Suppressor macrophage (primary cell): ENCODE data around the gene ZNF579.
"Not testable (repeated sequence)": the region's sequence is repeated elsewhere in the genome, so short reads cannot be mapped to it uniquely, and the experiment has no call there.

ENCODE experiments used
- DNase-seq, 4 experiments: peaks; one replicate each; pipeline ENCODE4 v3.0.0-alpha.2; 2020 to 2022

The ZNF579 gene

GRCh38 chr19:55592391-55593090 is 11.9 kb upstream of the ZNF579 start:
- DNase-seq = no peak

- DNase-seq = no peak
These were observed 10.9 kb upstream of the ZNF579 start for GRCh38 chr19:55591555-55591954.

- DNase-seq = no peak
These were observed 10.0 kb upstream of the ZNF579 start for GRCh38 chr19:55590617-55591016.

- DNase-seq = no peak
These were observed 9.5 kb upstream of the ZNF579 start for GRCh38 chr19:55590109-55590508.

- DNase-seq = no peak
These were observed 8.1 kb upstream of the ZNF579 start for GRCh38 chr19:55588738-55589137.

- DNase-seq = peak; percentile 90 to 95 (median 92)
These were observed 6.5 kb upstream of the ZNF579 start for GRCh38 chr19:55586976-55587668.

- no peak for DNase-seq
These were observed 5.2 kb upstream of the ZNF579 start for GRCh38 chr19:55585658-55586339.

GRCh38 chr19:55584871-55585270 is 4.2 kb upstream of the ZNF579 start:
- DNase-seq = no peak

GRCh38 chr19:55583897-55584296 is 3.2 kb upstream of the ZNF579 start:
- not testable (repeated sequence) for DNase-seq

GRCh38 chr19:55582284-55582683 is 1.6 kb upstream of the ZNF579 start:
- not testable (repeated sequence) for DNase-seq

GRCh38 chr19:55581823-55582223 is 1.2 kb upstream of the ZNF579 start:
- no peak for DNase-seq

GRCh38 chr19:55581145-55581822 is 636 bp upstream of the ZNF579 start:
- peak in 1 of 4 experiments; percentile 27 for DNase-seq

- DNase-seq = peak; percentile 8 to 41 (median 22)
These were observed 654 bp downstream of the ZNF579 start for GRCh38 chr19:55579766-55580621.

GRCh38 chr19:55578761-55579747 is 1.6 kb downstream of the ZNF579 start:
- no peak for DNase-seq

GRCh38 chr19:55578031-55578760 is 2.5 kb downstream of the ZNF579 start:
- no peak for DNase-seq

GRCh38 chr19:55576746-55577145 is 3.9 kb downstream of the ZNF579 start:
- DNase-seq = no peak

- not testable (repeated sequence) for DNase-seq
These were observed 6.7 kb downstream of the ZNF579 start for GRCh38 chr19:55573929-55574328.

GRCh38 chr19:55569477-55569876 is 11.2 kb downstream of the ZNF579 start:
- not testable (repeated sequence) for DNase-seq

GRCh38 chr19:55567708-55568328 is 12.8 kb downstream of the ZNF579 start:
- DNase-seq = no peak

GRCh38 chr19:55566823-55567222 is 13.8 kb downstream of the ZNF579 start:
- no peak for DNase-seq
